ENCODE measurements around the gene OBSL1.

The OBSL1 gene

GRCh38 chr2:219551441-219552381 is 19.6 kb downstream of the OBSL1 start:
- H3K36me3 ChIP-seq (ENCODE audit: low read depth): no peaks in the 10 kb centered on the region
- no peaks in the 10 kb centered on the region for H3K27me3 ChIP-seq (ENCODE audit: insufficient read depth, poor library complexity, severe bottlenecking)
- peak; percentile 43 for ATAC-seq (ENCODE audit: low read depth)
- H3K9me3 ChIP-seq (ENCODE audit: severe bottlenecking): no peaks in the 10 kb centered on the region
- peak overlapping the region; percentile 61 for H3K4me3 ChIP-seq (ENCODE audit: severe bottlenecking)
- DNase-seq (ENCODE audit: low spot score): no peak
- peak overlapping the region; percentile 12 for H3K27ac ChIP-seq (ENCODE audit: poor library complexity, severe bottlenecking)
- H3K4me1 ChIP-seq (ENCODE audit: insufficient read depth, poor library complexity, severe bottlenecking): no peaks in the 10 kb centered on the region
- TF ChIP-seq, protein P1, sequence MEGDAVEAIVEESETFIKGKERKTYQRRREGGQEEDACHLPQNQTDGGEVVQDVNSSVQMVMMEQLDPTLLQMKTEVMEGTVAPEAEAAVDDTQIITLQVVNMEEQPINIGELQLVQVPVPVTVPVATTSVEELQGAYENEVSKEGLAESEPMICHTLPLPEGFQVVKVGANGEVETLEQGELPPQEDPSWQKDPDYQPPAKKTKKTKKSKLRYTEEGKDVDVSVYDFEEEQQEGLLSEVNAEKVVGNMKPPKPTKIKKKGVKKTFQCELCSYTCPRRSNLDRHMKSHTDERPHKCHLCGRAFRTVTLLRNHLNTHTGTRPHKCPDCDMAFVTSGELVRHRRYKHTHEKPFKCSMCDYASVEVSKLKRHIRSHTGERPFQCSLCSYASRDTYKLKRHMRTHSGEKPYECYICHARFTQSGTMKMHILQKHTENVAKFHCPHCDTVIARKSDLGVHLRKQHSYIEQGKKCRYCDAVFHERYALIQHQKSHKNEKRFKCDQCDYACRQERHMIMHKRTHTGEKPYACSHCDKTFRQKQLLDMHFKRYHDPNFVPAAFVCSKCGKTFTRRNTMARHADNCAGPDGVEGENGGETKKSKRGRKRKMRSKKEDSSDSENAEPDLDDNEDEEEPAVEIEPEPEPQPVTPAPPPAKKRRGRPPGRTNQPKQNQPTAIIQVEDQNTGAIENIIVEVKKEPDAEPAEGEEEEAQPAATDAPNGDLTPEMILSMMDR (IDR thresholded peaks at IDR 0.05; ENCODE audit: poor library complexity, severe bottlenecking): no peak

DNA sequence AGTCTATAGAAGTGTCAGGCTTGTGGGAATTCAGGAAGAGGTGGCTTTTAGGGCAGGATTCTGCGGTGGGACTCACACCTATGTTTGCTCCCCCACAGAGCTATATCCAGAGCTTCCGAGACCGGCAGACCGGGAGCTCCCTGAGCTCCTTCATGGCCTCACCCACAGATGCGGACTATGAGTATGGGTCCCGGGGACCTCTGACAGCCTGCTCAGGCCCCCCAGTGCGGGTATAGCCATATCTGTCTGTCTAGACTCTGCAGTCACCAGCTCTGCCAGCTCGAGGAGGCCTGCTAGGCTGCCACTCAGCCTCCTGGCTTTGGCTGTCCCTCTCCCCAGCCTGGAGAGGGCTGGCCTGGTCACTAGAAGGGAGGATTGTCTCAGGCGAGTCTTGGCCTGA is 21.7 kb downstream of the OBSL1 start:
- Histone ChIP-seq H3K4me1 (ENCODE audit: insufficient read depth, poor library complexity, severe bottlenecking) (no peaks in the 10 kb centered on the region), H3K27me3 (ENCODE audit: insufficient read depth, poor library complexity, severe bottlenecking) (no peaks in the 10 kb centered on the region), H3K36me3 (ENCODE audit: low read depth) (no peaks in the 10 kb centered on the region), H3K27ac (ENCODE audit: poor library complexity, severe bottlenecking) (no peak overlapping the region), H3K9me3 (ENCODE audit: severe bottlenecking) (no peaks in the 10 kb centered on the region), H3K4me3 (ENCODE audit: severe bottlenecking) (no peak overlapping the region)
- DNase-seq (ENCODE audit: low spot score): no peak
- ATAC-seq (ENCODE audit: low read depth): no peak
- TF ChIP-seq, protein P1 (IDR thresholded peaks at IDR 0.05; ENCODE audit: poor library complexity, severe bottlenecking): no peak

DNA sequence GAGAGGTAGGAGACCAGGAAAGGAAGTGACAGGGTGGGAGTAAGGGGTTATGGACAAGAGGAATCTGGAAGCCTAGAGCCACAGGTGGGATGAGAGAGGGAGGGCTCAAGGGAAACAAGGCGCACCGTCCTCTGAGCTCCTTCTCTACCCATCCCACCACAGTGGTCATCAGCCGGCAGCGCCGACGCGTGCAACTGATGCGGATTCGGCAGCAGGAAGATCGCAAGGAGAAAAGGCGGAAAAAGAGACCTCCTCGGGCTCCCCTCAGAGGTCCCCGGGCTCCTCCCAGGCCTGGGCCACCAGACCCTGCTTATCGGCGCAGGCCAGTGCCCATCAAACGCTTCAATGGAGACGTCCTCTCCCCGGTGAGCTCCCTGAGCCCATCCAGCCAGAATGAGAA is 22.3 kb downstream of the OBSL1 start:
- no peaks in the 10 kb centered on the region for H3K27me3 ChIP-seq (ENCODE audit: insufficient read depth, poor library complexity, severe bottlenecking)
- no peaks in the 10 kb centered on the region for H3K9me3 ChIP-seq (ENCODE audit: severe bottlenecking)
- ATAC-seq (ENCODE audit: low read depth): no peak

DNA sequence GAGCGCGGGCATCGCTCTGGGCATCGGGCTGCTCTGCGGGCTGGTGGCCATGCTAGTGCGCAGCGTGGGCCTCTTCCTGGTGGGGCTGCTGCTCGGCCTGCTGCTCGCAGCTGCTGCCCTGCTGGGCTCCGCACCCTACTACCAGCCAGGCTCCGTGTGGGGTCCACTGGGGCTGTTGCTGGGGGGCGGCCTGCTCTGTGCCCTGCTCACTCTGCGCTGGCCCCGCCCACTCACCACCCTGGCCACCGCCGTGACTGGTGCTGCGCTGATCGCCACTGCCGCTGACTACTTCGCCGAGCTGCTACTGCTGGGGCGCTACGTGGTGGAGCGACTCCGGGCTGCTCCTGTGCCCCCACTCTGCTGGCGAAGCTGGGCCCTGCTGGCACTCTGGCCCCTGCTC is 23.7 kb downstream of the OBSL1 start:
- TF ChIP-seq, protein P1 (IDR thresholded peaks at IDR 0.05; ENCODE audit: poor library complexity, severe bottlenecking): no peak
- Histone ChIP-seq H3K9me3 (ENCODE audit: severe bottlenecking) (no peaks in the 10 kb centered on the region), H3K36me3 (ENCODE audit: low read depth) (no peaks in the 10 kb centered on the region), H3K4me3 (ENCODE audit: severe bottlenecking) (no peak overlapping the region), H3K27ac (ENCODE audit: poor library complexity, severe bottlenecking) (no peak overlapping the region), H3K27me3 (ENCODE audit: insufficient read depth, poor library complexity, severe bottlenecking) (no peaks in the 10 kb centered on the region), H3K4me1 (ENCODE audit: insufficient read depth, poor library complexity, severe bottlenecking) (no peaks in the 10 kb centered on the region)
- DNase-seq (ENCODE audit: low spot score) (no peak), ATAC-seq (ENCODE audit: low read depth) (no peak)

More for the DNA sequence above, 22.3 kb downstream of the OBSL1 start:
- no peak for DNase-seq (ENCODE audit: low spot score)
- no peaks in the 10 kb centered on the region for H3K4me1 ChIP-seq (ENCODE audit: insufficient read depth, poor library complexity, severe bottlenecking)
- TF ChIP-seq, protein P1 (IDR thresholded peaks at IDR 0.05; ENCODE audit: poor library complexity, severe bottlenecking): no peak
- H3K36me3 ChIP-seq (ENCODE audit: low read depth): no peaks in the 10 kb centered on the region
- no peak overlapping the region for H3K4me3 ChIP-seq (ENCODE audit: severe bottlenecking)
- no peak overlapping the region for H3K27ac ChIP-seq (ENCODE audit: poor library complexity, severe bottlenecking)

- ATAC-seq (ENCODE audit: low read depth): no peak
- no peak overlapping the region for H3K4me3 ChIP-seq (ENCODE audit: severe bottlenecking)
- no peak for DNase-seq (ENCODE audit: low spot score)
These were observed 25.4 kb downstream of the OBSL1 start for GRCh38 chr2:219545943-219546352.

More at GRCh38 chr2:219545943-219546352, 25.4 kb downstream of the OBSL1 start:
- no peaks in the 10 kb centered on the region for H3K4me1 ChIP-seq (ENCODE audit: insufficient read depth, poor library complexity, severe bottlenecking)
- H3K36me3 ChIP-seq (ENCODE audit: low read depth): peaks cover 8% of the 10 kb centered on the region
- H3K9me3 ChIP-seq (ENCODE audit: severe bottlenecking): no peaks in the 10 kb centered on the region
- no peaks in the 10 kb centered on the region for H3K27me3 ChIP-seq (ENCODE audit: insufficient read depth, poor library complexity, severe bottlenecking)
- no peak overlapping the region for H3K27ac ChIP-seq (ENCODE audit: poor library complexity, severe bottlenecking)
- TF ChIP-seq, protein P1 (IDR thresholded peaks at IDR 0.05; ENCODE audit: poor library complexity, severe bottlenecking): no peak
